HG03439 (cell line): ENCODE measurements around the gene GPD1.
A peak's percentile ranks its signal among the peaks of the same experiment; 100 is the strongest.
"Not testable (repeated sequence)": the region's sequence is repeated elsewhere in the genome, so short reads cannot be mapped to it uniquely, and the experiment has no call there.

Experiments
- ATAC-seq: cut with Tn5 transposase; IDR thresholded peaks from one replicate; pipeline ENCODE4 v1.9.1; 2021; ENCODE audit warnings: mild to moderate bottlenecking, moderate library complexity; ENCODE audit not compliant: unreplicated experiment

GPD1 gene

GRCh38 chr12:50073206-50073605, 30.6 kb upstream of the GPD1 start:
- ATAC-seq, result no peak

GRCh38 chr12:50073712-50074111, 30.1 kb upstream of the GPD1 start:
- no peak for ATAC-seq

GRCh38 chr12:50074936-50075807, 28.6 kb upstream of the GPD1 start:
- ATAC-seq, result peak; percentile 62

- no peak for ATAC-seq
These were observed 28.0 kb upstream of the GPD1 start for GRCh38 chr12:50075808-50076170.

- no peak for ATAC-seq
These were observed 26.7 kb upstream of the GPD1 start for GRCh38 chr12:50077099-50077498.

GRCh38 chr12:50078281-50078680, 25.5 kb upstream of the GPD1 start:
- no peak for ATAC-seq

GRCh38 chr12:50079771-50080170, 24.0 kb upstream of the GPD1 start:
- no peak for ATAC-seq

- no peak for ATAC-seq
These were observed 22.6 kb upstream of the GPD1 start for GRCh38 chr12:50081096-50081808.

- no peak for ATAC-seq
These were observed 21.2 kb upstream of the GPD1 start for GRCh38 chr12:50082644-50083043.

GRCh38 chr12:50083301-50083700, 20.5 kb upstream of the GPD1 start:
- no peak for ATAC-seq

- not testable (repeated sequence) for ATAC-seq
These were observed 19.4 kb upstream of the GPD1 start for GRCh38 chr12:50084409-50084774.

GRCh38 chr12:50084775-50085614, 18.8 kb upstream of the GPD1 start, which contains the start of gene SMARCD1:
SMARCD1 (plus strand) TSS chr12:50085342; CDS start chr12:50085370, 28 bp downstream.
- ATAC-seq, result peak; percentile 82

GRCh38 chr12:50085615-50086072, 18.2 kb upstream of the GPD1 start:
- no peak for ATAC-seq

GRCh38 chr12:50086148-50086547, 17.7 kb upstream of the GPD1 start:
- no peak for ATAC-seq

GRCh38 chr12:50087151-50087550, 16.7 kb upstream of the GPD1 start:
- ATAC-seq, result no peak

- ATAC-seq, result no peak
These were observed 15.8 kb upstream of the GPD1 start for GRCh38 chr12:50087995-50088394.

GRCh38 chr12:50088577-50089335, 15.1 kb upstream of the GPD1 start:
- ATAC-seq, result no peak

- no peak for ATAC-seq
These were observed 14.1 kb upstream of the GPD1 start for GRCh38 chr12:50089730-50090129.

GRCh38 chr12:50090391-50090790, 13.4 kb upstream of the GPD1 start:
- ATAC-seq, result no peak

GRCh38 chr12:50097952-50098351, 5.9 kb upstream of the GPD1 start:
- ATAC-seq, result no peak
